Lower leg skin (tissue), 3 donors: ENCODE measurements around the gene CMSS1.
"Not testable (repeated sequence)": the region's sequence is repeated elsewhere in the genome, so short reads cannot be mapped to it uniquely, and the experiment has no call there.

Experiments used
- POLR2A ChIP-seq, 2 donors: fragments of 450-650 bp; IDR thresholded peaks; one replicate each; pipeline ENCODE4 v1.6.1; 2016 to 2017; ENCODE audit warnings: antibody characterized with exemption in 2 of 2, mild to moderate bottlenecking in 1 of 2, moderate library complexity in 1 of 2
- TF ChIP-seq, protein P1 (sequence below), 3 donors: fragments of 450-650 bp; IDR thresholded peaks; one replicate each; pipeline ENCODE4 v1.5.1; 2016; ENCODE audit warnings: antibody characterized with exemption in 3 of 3, mild to moderate bottlenecking in 3 of 3, moderate library complexity in 2 of 3

DNA sequence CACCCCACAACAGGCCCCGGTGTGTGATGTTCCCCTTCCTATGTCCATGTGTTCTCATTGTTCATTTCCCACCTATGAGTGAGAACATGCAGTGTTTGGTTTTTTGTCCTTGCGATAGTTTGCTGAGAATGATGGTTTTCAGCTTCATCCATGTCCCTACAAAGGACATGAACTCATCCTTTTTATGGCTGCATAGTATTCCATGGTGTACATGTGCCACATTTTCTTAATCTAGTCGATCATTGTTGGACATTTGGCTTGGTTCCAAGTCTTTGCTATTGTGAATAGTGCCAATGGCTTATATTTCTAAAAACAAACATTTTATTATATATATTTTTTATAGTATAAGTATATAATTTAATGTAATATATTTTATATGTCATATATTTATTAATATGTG lies 233.9 kb downstream of the CMSS1 start:
- TF ChIP-seq, protein P1, sequence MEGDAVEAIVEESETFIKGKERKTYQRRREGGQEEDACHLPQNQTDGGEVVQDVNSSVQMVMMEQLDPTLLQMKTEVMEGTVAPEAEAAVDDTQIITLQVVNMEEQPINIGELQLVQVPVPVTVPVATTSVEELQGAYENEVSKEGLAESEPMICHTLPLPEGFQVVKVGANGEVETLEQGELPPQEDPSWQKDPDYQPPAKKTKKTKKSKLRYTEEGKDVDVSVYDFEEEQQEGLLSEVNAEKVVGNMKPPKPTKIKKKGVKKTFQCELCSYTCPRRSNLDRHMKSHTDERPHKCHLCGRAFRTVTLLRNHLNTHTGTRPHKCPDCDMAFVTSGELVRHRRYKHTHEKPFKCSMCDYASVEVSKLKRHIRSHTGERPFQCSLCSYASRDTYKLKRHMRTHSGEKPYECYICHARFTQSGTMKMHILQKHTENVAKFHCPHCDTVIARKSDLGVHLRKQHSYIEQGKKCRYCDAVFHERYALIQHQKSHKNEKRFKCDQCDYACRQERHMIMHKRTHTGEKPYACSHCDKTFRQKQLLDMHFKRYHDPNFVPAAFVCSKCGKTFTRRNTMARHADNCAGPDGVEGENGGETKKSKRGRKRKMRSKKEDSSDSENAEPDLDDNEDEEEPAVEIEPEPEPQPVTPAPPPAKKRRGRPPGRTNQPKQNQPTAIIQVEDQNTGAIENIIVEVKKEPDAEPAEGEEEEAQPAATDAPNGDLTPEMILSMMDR (IDR thresholded peaks at IDR 0.05): not testable (repeated sequence)
- TF ChIP-seq POLR2A (IDR thresholded peaks at IDR 0.05): not testable (repeated sequence)
